ENCODE data around the gene PLA2G3. TPM values are rescaled to one million over a fixed set of nuclear protein-coding genes. Genes with fewer than 3 reads are reported as not detected.
A peak's percentile ranks its signal among the peaks of the same experiment; 100 is the strongest.
"Not testable (repeated sequence)": the region's sequence is repeated elsewhere in the genome, so short reads cannot be mapped to it uniquely, and the experiment has no call there.

PLA2G3 gene
- polyA plus RNA-seq, 1 donor, result 0.01 TPM

GRCh38 chr22:31171734-31172133 is 31.4 kb upstream of the PLA2G3 start:
- not testable (repeated sequence) for H3K4me3 ChIP-seq (ENCODE audit: low read length); H3K27me3 ChIP-seq (ENCODE audit: control insufficient read depth, insufficient read depth, low read length); H3K9me3 ChIP-seq (ENCODE audit: control insufficient read depth, low read depth, low read length); DNase-seq; H3K27ac ChIP-seq (ENCODE audit: low read length); H3K4me1 ChIP-seq (ENCODE audit: control insufficient read depth, insufficient read depth, low read length)
- H3K36me3 ChIP-seq (ENCODE audit: control insufficient read depth, insufficient read depth, low read length), result peaks cover 13% of the 10 kb centered on the region
- no CpG with 5 or more reads among the region's 9 CpGs for WGBS (ENCODE audit: insufficient coverage, low lambda C conversion rate)

GRCh38 chr22:31170971-31171370 is 30.7 kb upstream of the PLA2G3 start:
- Histone ChIP-seq H3K27me3 (ENCODE audit: control insufficient read depth, insufficient read depth, low read length) (no peaks in the 10 kb centered on the region), H3K4me1 (ENCODE audit: control insufficient read depth, insufficient read depth, low read length) (no peaks in the 10 kb centered on the region), H3K36me3 (ENCODE audit: control insufficient read depth, insufficient read depth, low read length) (peaks cover 14% of the 10 kb centered on the region), H3K9me3 (ENCODE audit: control insufficient read depth, low read depth, low read length) (no peaks in the 10 kb centered on the region), H3K27ac (ENCODE audit: low read length) (no peak overlapping the region), H3K4me3 (ENCODE audit: low read length) (no peak overlapping the region)
- DNase-seq, result no peak
- WGBS (ENCODE audit: insufficient coverage, low lambda C conversion rate), result no CpG with 5 or more reads among the region's 4 CpGs

DNA sequence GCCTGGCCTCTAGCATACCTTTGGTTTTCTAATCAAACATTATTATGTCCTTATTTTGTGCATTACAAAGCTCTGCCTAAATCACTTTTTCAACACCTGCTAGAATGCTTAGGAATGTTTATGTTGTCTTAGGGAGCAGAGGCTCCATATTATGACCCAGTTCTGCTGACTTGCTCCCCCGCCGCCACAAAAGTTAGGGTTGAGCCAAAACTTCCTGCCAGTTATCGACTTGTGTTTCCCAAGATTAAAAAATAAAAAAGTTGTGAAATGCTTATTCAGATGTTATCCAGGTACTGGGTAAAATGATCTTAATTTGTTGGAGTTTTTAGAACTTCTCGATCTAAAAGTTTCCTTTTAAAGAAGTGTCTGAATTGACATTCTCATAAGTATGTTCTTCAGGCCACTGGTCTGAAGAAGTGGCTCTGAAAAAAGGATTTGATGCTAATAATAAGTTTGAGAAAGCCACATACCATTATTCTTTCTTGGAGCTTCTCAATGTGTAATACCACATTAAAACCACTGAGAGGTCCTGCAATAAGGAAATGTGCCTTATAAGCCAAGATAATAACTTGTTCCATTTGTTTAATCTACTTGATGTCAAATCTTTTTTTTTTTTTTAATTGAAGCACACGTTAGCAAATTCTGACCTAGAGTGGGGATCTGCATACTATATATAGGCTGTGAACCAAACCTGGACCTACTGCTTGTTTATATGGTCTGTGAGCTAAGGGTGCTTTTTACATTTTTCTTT is 21.9 kb upstream of the PLA2G3 start:
- H3K4me3 ChIP-seq (ENCODE audit: low read length), result no peak overlapping the region
- no peaks in the 10 kb centered on the region for H3K9me3 ChIP-seq (ENCODE audit: control insufficient read depth, low read depth, low read length)
- H3K36me3 ChIP-seq (ENCODE audit: control insufficient read depth, insufficient read depth, low read length), result peaks cover 12% of the 10 kb centered on the region
- no peaks in the 10 kb centered on the region for H3K27me3 ChIP-seq (ENCODE audit: control insufficient read depth, insufficient read depth, low read length)
- H3K27ac ChIP-seq (ENCODE audit: low read length), result no peak overlapping the region
- WGBS (ENCODE audit: insufficient coverage, low lambda C conversion rate), result 100% methylated on average over 1 of the region's 5 CpGs
- H3K4me1 ChIP-seq (ENCODE audit: control insufficient read depth, insufficient read depth, low read length), result peaks cover 7% of the 10 kb centered on the region
- DNase-seq, result no peak

- Histone ChIP-seq H3K4me3 (ENCODE audit: low read length) (peak overlapping the region; percentile 89), H3K4me1 (ENCODE audit: control insufficient read depth, insufficient read depth, low read length) (peaks cover 7% of the 10 kb centered on the region), H3K27me3 (ENCODE audit: control insufficient read depth, insufficient read depth, low read length) (no peaks in the 10 kb centered on the region), H3K27ac (ENCODE audit: low read length) (no peak overlapping the region), H3K9me3 (ENCODE audit: control insufficient read depth, low read depth, low read length) (no peaks in the 10 kb centered on the region), H3K36me3 (ENCODE audit: control insufficient read depth, insufficient read depth, low read length) (peaks cover 12% of the 10 kb centered on the region)
- peak in 1 of 2 donors; percentile 31 for DNase-seq
Observed at GRCh38 chr22:31161386-31161785, 21.1 kb upstream of the PLA2G3 start.

DNA sequence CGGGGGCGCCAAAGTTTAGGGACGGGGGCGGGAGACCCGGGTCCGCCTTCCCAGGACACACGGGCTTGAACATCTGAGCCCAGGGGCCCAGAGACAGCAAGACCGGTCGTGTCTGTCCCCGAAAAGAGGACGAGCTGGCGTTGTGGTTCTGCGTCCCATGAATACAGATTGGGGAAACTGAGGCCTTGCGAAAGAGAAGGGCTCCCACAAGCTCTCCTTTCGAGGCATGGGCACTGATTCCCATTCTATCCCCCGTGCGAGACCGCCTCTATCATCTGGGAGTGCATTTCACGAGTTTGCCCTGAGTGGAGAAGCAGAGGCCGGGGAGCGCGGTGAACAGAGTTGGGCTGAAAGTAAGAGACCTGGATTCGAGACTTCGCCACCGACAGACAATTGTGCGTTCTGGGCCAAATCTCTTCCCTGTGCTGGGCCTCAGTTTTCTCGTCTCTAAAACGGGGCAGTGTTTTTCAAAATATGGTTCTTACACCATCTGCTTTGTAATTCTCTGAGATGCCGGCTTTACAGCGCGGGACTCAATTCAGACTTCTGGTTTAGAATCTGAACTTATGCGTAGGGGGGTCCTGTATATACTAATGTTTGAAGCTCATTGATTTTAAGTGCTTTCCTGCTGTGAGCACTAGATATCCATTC is 20.1 kb upstream of the PLA2G3 start:
- Histone ChIP-seq H3K36me3 (ENCODE audit: control insufficient read depth, insufficient read depth, low read length) (peaks cover 4% of the 10 kb centered on the region), H3K27ac (ENCODE audit: low read length) (peak overlapping the region; percentile 80), H3K27me3 (ENCODE audit: control insufficient read depth, insufficient read depth, low read length) (no peaks in the 10 kb centered on the region), H3K4me1 (ENCODE audit: control insufficient read depth, insufficient read depth, low read length) (peaks cover 7% of the 10 kb centered on the region), H3K4me3 (ENCODE audit: low read length) (peak overlapping the region; percentile 89), H3K9me3 (ENCODE audit: control insufficient read depth, low read depth, low read length) (no peaks in the 10 kb centered on the region)
- WGBS (ENCODE audit: insufficient coverage, low lambda C conversion rate), result no CpG with 5 or more reads among the region's 32 CpGs
- no peak for DNase-seq

DNA sequence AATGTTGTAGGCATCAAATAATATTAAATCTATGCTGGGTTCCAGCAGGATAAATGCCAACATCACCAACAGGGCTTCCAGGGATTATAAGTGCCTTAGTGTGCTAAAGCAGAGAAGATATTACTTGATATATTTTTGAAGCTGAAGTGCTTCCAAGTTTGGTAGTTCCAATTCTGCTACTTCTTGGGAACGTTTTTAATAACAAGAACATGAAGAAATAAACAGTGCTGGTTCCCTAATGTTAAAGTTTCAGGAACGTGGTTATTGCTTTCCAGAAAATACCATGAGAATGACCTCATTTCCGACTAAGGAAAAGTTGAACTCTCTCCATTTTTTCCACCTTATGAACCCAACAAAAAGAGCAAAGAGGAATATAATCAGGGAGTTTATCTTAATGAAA is 15.1 kb upstream of the PLA2G3 start:
- peak in 1 of 2 donors; percentile 17 for DNase-seq
- whole genome bisulfite sequencing (ENCODE audit: insufficient coverage, low lambda C conversion rate), result 53% methylated on average over 3 of the region's 3 CpGs
- H3K27ac ChIP-seq (ENCODE audit: low read length), result peak overlapping the region; percentile 65

GRCh38 chr22:31154975-31155374 is 14.7 kb upstream of the PLA2G3 start:
- Histone ChIP-seq H3K27ac (ENCODE audit: low read length) (peak overlapping the region; percentile 1), H3K4me1 (ENCODE audit: control insufficient read depth, insufficient read depth, low read length) (peaks cover 2% of the 10 kb centered on the region), H3K4me3 (ENCODE audit: low read length) (no peak overlapping the region), H3K27me3 (ENCODE audit: control insufficient read depth, insufficient read depth, low read length) (no peaks in the 10 kb centered on the region), H3K9me3 (ENCODE audit: control insufficient read depth, low read depth, low read length) (no peaks in the 10 kb centered on the region), H3K36me3 (ENCODE audit: control insufficient read depth, insufficient read depth, low read length) (no peaks in the 10 kb centered on the region)
- WGBS (ENCODE audit: insufficient coverage, low lambda C conversion rate), result no CpG with 5 or more reads among the region's 1 CpG
- DNase-seq, result no peak

More for the DNA sequence above, 15.1 kb upstream of the PLA2G3 start:
- Histone ChIP-seq H3K27me3 (ENCODE audit: control insufficient read depth, insufficient read depth, low read length) (no peaks in the 10 kb centered on the region), H3K36me3 (ENCODE audit: control insufficient read depth, insufficient read depth, low read length) (no peaks in the 10 kb centered on the region), H3K9me3 (ENCODE audit: control insufficient read depth, low read depth, low read length) (no peaks in the 10 kb centered on the region), H3K4me3 (ENCODE audit: low read length) (no peak overlapping the region), H3K4me1 (ENCODE audit: control insufficient read depth, insufficient read depth, low read length) (peaks cover 2% of the 10 kb centered on the region)

- no peak for DNase-seq
- H3K4me1 ChIP-seq (ENCODE audit: control insufficient read depth, insufficient read depth, low read length), result peaks cover 2% of the 10 kb centered on the region
- no peaks in the 10 kb centered on the region for H3K9me3 ChIP-seq (ENCODE audit: control insufficient read depth, low read depth, low read length)
- no peaks in the 10 kb centered on the region for H3K27me3 ChIP-seq (ENCODE audit: control insufficient read depth, insufficient read depth, low read length)
- H3K27ac ChIP-seq (ENCODE audit: low read length), result no peak overlapping the region
- H3K36me3 ChIP-seq (ENCODE audit: control insufficient read depth, insufficient read depth, low read length), result no peaks in the 10 kb centered on the region
- WGBS (ENCODE audit: insufficient coverage, low lambda C conversion rate), result no CpG with 5 or more reads among the region's 3 CpGs
- no peak overlapping the region for H3K4me3 ChIP-seq (ENCODE audit: low read length)
Observed at GRCh38 chr22:31153357-31153756, 13.0 kb upstream of the PLA2G3 start.

DNA sequence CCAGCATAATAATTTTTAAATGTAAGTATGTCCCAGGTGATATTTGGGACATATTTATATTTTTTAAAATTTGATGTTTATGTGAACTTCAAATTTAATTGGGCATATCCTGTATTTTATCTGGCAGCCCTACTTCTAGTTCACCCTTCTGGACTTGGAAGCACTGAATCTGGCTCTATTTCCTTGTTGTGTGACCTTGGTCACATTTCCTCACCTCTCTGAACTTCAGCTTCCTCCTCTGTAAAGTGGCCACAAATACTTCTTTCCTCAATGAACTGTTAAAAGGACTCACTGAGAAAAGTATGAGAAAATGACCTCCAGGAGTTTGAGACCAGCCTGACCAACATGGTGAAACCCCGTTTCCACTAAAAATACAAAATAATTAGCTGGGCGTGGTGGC is 11.6 kb upstream of the PLA2G3 start:
- Histone ChIP-seq H3K27me3 (ENCODE audit: control insufficient read depth, insufficient read depth, low read length) (no peaks in the 10 kb centered on the region), H3K36me3 (ENCODE audit: control insufficient read depth, insufficient read depth, low read length) (no peaks in the 10 kb centered on the region), H3K9me3 (ENCODE audit: control insufficient read depth, low read depth, low read length) (no peaks in the 10 kb centered on the region), H3K4me3 (ENCODE audit: low read length) (no peak overlapping the region), H3K4me1 (ENCODE audit: control insufficient read depth, insufficient read depth, low read length) (peaks cover 2% of the 10 kb centered on the region), H3K27ac (ENCODE audit: low read length) (no peak overlapping the region)
- DNase-seq, result no peak
- 100% methylated on average over 1 of the region's 2 CpGs for WGBS (ENCODE audit: insufficient coverage, low lambda C conversion rate)

- DNase-seq, result peak; percentile 22 to 37
- WGBS (ENCODE audit: insufficient coverage, low lambda C conversion rate), result 80% methylated on average over 1 of the region's 3 CpGs
- peaks cover 2% of the 10 kb centered on the region for H3K4me1 ChIP-seq (ENCODE audit: control insufficient read depth, insufficient read depth, low read length)
- no peak overlapping the region for H3K4me3 ChIP-seq (ENCODE audit: low read length)
- H3K9me3 ChIP-seq (ENCODE audit: control insufficient read depth, low read depth, low read length), result no peaks in the 10 kb centered on the region
- no peak overlapping the region for H3K27ac ChIP-seq (ENCODE audit: low read length)
- no peaks in the 10 kb centered on the region for H3K36me3 ChIP-seq (ENCODE audit: control insufficient read depth, insufficient read depth, low read length)
- H3K27me3 ChIP-seq (ENCODE audit: control insufficient read depth, insufficient read depth, low read length), result no peaks in the 10 kb centered on the region
Observed at GRCh38 chr22:31150615-31151014, 10.3 kb upstream of the PLA2G3 start.

Data from large intestine (tissue), 3 donors.